Cardiac muscle cell (in vitro differentiated cells and primary cell): ENCODE data around the gene CCBE1. TPM values are rescaled to one million over a fixed set of nuclear protein-coding genes. Genes with fewer than 3 reads are reported as not detected.

Source experiments
- DNase-seq, 2 donors: peaks; one replicate each; pipeline versions ENCODE4 v3.0.0 to v3.0.0-alpha.2; 2010 to 2017; ENCODE audit warnings: low read depth in 1 of 2, low spot score in 1 of 2
- H3K27ac ChIP-seq: fragments of 200-600 bp; sonication (generic); 2 replicates; pipeline ENCODE4 v1.5.1; 2016
- H3K27me3 ChIP-seq: fragments of 200-600 bp; sonication (generic); 2 replicates; pipeline ENCODE4 v1.6.0; 2016; ENCODE audit warnings: control low read depth
- H3K36me3 ChIP-seq: fragments of 200-600 bp; sonication (generic); 2 replicates; pipeline ENCODE4 v1.5.1; 2016; ENCODE audit warnings: control low read depth
- H3K4me1 ChIP-seq: fragments of 200-600 bp; sonication (generic); 2 replicates; pipeline ENCODE4 v1.8.1; 2017; ENCODE audit warnings: low read depth, mild to moderate bottlenecking, mixed run types
- H3K4me3 ChIP-seq: fragments of 200-600 bp; sonication (generic); 2 replicates; pipeline ENCODE4 v1.5.1; 2016; ENCODE audit warnings: mild to moderate bottlenecking
- H3K9me3 ChIP-seq: fragments of 200-600 bp; sonication (generic); 2 replicates; pipeline ENCODE4 v1.5.1; 2017; ENCODE audit warnings: low read depth, mild to moderate bottlenecking, control low read depth
- CTCF ChIP-seq: IDR thresholded peaks from 2 replicates; pipeline ENCODE4 v1.5.1; 2012; ENCODE audit warnings: low read depth, mild to moderate bottlenecking, low read length
- polyA plus RNA-seq: library from polyadenylated mRNA; unstranded; fragments of >200 nt; fragmentation: Nextera tagmentation; extraction: Ambion mirVana; gene quantifications from 2 replicates; pipeline ENCODE4 v1.2.1, GENCODE V29; 2016
- total RNA-seq: library from RNA; depleted of rRNA; stranded (reverse); fragments of >200 nt; gene quantifications from 2 replicates; pipeline ENCODE4 v1.2.3, GENCODE V29; 2016

Gene CCBE1
- total and polyA plus RNA-seq, 2 experiments from 2014 or later = 1.5 to 3.7 TPM

- Histone ChIP-seq H3K27me3 (peaks cover 17% of the 10 kb centered on the region), H3K4me3 (no peak overlapping the region), H3K9me3 (no peaks in the 10 kb centered on the region), H3K4me1 (no peaks in the 10 kb centered on the region), H3K27ac (no peak overlapping the region), H3K36me3 (no peaks in the 10 kb centered on the region)
- no peak for DNase-seq
- TF ChIP-seq CTCF = no peak
These were observed 50.8 kb downstream of the CCBE1 start for GRCh38 chr18:59646228-59646962.

GRCh38 chr18:59643740-59644139 lies 53.5 kb downstream of the CCBE1 start:
- Histone ChIP-seq H3K27ac (no peak overlapping the region), H3K27me3 (peaks cover 9% of the 10 kb centered on the region), H3K4me3 (no peak overlapping the region), H3K4me1 (no peaks in the 10 kb centered on the region), H3K9me3 (no peaks in the 10 kb centered on the region), H3K36me3 (no peaks in the 10 kb centered on the region)
- no peak for DNase-seq
- no peak for TF ChIP-seq CTCF

- Histone ChIP-seq H3K4me3 (no peak overlapping the region), H3K27ac (no peak overlapping the region), H3K9me3 (no peaks in the 10 kb centered on the region), H3K4me1 (no peaks in the 10 kb centered on the region), H3K27me3 (peaks cover 9% of the 10 kb centered on the region), H3K36me3 (no peaks in the 10 kb centered on the region)
- peak in 1 of 2 donors; percentile 44 for DNase-seq
- TF ChIP-seq CTCF = no peak
These were observed 56.5 kb downstream of the CCBE1 start for GRCh38 chr18:59640721-59641120.

- no peak overlapping the region for H3K27ac ChIP-seq
- no peaks in the 10 kb centered on the region for H3K4me1 ChIP-seq
- no peak for DNase-seq
- H3K36me3 ChIP-seq = no peaks in the 10 kb centered on the region
- no peak overlapping the region for H3K4me3 ChIP-seq
- H3K27me3 ChIP-seq = peaks cover 9% of the 10 kb centered on the region
- TF ChIP-seq CTCF = no peak
- no peaks in the 10 kb centered on the region for H3K9me3 ChIP-seq
These were observed 57.4 kb downstream of the CCBE1 start for GRCh38 chr18:59639821-59640220.

- Histone ChIP-seq H3K4me3 (no peak overlapping the region), H3K27me3 (peaks cover 9% of the 10 kb centered on the region), H3K9me3 (no peaks in the 10 kb centered on the region), H3K27ac (no peak overlapping the region), H3K4me1 (no peaks in the 10 kb centered on the region), H3K36me3 (no peaks in the 10 kb centered on the region)
- DNase-seq = no peak
- no peak for TF ChIP-seq CTCF
These were observed 58.1 kb downstream of the CCBE1 start for GRCh38 chr18:59639136-59639535.
